T1000 (cell line): Measurements from ENCODE around the gene COMMD6.

Experiments used
- DNase-seq: peaks from one replicate; lab custom pipeline; 2025; ENCODE audit warnings: mixed read lengths; lab: John Stamatoyannopoulos, UW

Gene COMMD6

DNA sequence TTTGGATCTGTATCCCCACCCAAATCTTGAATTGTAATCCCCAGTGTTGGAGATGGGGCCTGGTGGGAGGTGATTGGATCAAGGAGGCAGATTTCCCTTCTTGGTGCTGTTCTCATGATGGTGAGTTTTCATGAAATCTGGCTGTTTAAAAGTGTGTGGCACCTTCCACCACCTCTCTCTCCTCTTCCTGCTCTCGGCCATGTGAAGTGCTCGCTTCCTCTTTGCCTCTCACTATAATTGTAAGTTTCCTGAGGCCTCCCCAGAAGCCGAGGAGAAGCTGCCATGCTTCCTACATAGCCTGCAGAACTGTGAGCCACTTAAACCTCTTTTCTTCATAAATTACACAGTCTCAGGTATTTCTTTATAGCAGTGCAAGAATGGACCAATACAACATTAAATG is 15.7 kb downstream of the COMMD6 start:
- DNase-seq, result no peak

DNA sequence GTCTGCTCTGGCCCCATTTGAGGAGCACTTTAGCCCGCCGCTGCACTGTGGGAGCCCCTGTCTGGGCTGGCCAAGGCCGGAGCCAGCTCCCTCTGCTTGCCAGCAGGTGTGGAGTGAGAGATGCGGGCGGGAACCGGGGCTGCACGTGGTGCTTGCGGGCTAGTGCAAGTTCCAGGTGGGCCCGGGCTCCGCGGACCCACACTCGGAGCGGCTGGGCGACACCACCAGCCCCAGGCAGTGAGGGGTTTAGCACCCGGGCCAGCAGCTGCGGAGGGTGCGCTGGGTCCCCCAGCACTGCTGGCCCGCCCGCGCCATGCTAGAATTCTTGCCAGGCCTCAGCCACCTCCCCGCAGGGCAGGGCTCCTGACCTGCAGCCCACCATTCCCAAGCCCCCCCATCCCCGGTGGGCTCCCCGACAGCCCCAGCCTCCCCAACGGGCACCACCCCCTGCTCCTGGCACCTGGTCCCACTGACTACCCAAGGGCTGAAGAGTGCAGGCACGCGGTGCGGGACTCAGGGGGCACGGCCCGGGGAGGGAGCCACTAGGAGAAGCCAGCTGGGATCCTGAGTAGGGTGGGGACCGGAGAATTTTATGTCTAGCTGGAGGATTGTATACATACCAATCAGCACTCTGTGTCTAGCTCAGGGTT is 19.1 kb downstream of the COMMD6 start:
- DNase-seq, result no peak

DNA sequence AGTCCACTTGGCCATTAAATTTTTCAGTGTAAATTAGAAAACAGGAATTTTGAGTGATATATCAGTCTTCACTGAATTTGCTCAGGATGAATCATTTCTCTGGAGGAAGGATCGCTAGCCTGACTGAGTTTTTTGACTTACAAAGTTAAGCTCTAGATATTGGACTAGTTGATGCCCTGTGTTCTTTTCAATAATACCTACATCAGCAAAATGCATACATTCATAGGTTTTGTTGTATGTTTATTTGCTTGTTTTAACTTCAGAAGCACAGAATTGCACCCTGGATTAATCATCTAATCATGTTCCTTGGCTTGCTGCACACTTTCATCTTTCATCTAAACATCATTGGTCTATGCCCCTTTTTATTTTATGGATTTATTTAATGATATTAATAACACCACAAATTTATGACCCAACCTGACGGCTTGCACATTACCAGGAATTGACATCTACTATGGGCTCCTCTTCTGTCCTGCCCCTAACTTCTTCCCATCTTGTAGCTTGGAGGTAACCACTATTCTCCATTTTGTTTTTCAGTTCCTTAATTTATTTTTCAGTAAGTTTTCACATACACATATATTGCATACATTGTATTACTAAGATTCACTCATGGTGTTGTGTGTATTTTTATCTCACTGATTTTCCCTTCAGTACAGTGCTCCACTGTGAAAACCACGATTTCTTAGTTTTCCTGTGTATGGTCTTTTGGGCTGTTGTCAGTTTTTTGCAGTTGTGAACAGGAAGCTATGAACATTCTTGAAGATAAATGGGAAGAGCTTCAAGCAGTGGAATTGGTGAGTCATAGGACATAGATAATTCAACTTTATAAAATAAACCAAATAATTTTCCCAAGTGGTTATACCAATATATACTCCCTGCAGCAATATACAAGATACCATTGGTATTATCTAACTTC is 23.3 kb downstream of the COMMD6 start:
- DNase-seq, result no peak

DNA sequence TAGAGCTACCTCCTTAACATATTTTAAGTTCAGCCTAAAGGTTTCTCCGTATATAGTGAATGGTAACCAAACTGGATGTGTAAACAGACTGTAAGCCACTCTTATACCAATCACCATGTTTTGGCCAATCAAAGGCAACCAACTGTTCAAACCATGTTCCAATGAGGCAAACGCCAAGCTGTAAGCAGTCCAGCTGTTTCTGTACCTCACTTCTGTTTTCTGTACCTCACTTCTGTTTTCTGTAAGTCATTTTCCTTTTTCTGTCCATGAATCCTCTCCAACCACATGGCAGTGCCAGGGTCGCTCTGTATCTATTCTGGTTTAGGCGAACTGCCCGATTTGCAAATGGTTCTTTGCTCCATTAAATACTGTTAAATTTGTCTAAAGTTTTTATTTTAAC is 24.4 kb downstream of the COMMD6 start:
- DNase-seq, result no peak

DNA sequence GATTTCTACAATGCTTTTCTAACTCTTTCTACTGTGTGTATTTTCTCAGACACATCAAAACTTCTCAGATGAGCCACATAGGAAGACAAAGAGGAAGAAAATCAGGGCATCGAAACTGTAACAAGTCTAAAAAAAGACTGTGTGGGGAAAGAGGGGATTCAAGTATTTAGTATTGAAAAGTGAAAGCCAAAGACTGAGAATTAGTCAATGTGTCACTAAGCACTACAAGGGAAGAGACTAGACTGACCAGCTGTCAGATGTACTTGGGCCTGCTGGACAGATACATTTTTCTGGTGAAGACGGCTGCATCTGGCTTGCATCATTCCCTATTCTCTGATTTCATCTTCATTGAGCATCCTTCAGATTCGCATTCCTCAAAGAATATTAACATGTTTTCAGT is 25.4 kb downstream of the COMMD6 start:
- DNase-seq, result no peak

DNA sequence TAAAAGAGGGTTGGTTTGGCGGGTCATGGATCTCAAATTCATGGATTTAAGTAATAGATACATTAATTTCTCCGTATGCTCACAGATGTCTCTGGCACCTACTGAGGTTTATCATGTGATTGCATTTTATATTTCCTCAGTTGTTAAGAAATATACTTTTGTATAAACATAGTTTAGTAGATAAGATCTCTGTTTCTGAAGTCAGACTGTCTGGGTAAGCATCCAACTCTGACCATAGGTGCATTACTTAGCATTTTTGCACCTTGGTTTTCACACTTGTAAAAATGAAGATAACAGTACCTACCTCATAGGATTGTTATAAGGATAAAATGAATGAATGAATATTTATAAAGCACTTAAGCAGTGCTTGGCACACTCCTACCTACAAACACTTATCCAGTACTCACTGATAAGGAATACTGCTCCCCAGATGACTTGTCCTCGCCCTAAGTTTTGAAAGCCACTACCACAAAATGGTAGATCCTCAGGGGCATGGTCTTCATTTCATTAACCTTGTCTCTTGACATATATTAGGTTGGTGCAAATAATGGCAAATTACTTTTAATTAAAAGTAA is 26.5 kb downstream of the COMMD6 start:
- no peak for DNase-seq

DNA sequence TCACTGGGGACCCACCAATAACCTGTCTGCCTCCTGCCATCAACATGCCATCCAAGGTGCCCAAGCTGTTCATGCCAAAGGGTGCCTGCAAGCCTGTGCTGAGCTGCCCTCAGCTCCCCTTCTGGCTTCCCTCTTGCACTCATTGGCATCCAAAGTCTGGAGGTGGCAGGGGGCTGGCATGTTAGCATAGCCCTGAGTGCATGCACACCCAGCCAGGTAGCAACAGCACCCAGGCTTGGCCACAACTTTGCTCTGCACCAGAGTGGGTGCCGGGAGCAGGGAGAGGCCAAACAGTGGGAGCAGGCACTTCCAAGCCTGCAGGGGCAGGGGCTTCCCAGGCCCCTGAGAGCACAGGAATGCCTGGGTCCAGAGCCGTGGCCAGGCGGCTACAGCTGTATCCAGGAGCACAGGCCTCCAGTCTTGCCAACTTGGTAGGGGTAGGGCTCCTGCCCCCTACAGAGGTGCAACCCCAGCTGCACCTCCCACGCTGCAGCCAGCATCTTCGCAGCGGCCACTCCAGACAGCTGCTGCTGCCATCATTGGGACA is 29.6 kb downstream of the COMMD6 start:
- no peak for DNase-seq

DNA sequence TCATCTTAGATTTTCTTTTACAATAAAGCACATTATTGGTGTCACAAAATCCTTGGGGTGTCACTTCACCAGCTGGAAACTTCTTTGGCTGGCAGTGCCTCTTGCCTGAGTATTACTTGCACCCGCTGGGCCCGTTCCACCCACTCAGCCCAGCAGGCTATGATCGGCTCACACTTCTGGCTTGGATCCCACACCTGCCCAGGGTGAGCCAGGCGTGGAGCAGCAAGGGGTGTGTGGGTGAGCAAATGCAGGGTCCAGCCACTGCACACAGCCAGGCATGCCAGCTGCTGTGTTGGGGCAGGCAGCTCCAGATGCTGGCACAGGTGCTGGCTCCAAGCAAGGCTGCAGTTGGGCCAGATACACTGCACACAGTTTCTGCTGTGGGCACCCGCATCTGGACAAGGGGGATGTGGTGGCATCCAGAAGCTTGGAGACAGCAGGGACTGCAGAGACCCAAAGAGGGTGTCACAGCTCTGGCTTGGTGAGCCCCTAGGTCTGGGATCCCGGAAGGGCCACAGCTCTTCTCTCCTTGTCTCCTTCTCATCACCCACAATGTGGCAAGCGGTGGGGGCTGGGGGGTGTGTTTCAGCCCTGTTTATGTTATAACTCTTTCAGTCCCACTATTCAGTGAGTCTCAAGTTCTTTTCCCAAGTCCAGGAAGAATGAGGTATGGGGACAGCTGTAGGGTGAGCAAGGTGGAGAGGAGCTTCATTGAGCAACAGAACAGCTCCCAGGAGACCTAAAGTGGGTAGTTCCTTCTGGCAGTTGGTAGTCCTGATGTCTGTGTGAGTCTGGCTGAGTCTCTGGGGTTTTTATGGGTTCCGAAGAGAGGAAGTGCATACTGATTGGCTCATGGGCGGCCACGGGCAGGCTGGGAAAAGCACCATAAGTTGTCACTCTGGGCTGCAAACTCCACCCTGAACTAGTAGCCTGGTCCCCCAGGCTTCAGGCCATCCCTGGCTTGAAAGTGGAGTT is 30.3 kb downstream of the COMMD6 start:
- no peak for DNase-seq

DNA sequence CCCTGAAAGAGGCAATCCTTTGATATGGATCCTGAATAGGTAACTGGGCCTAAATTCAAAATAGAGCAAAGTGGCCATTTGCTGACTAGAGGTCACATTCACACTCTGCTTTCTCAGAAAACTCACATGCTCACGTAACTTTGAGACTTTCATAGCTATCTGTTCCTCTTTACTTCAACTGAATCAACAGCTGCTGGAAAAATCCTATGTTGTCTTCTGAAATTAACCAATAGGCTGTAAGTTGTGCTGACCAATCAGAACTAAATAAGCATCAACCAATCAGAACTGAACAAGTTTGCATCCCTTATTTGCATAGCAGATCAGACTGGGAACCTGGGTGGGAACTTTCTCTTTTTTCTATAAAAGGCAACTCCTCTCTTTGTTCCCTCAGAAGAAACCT is 31.6 kb downstream of the COMMD6 start:
- DNase-seq, result no peak

DNA sequence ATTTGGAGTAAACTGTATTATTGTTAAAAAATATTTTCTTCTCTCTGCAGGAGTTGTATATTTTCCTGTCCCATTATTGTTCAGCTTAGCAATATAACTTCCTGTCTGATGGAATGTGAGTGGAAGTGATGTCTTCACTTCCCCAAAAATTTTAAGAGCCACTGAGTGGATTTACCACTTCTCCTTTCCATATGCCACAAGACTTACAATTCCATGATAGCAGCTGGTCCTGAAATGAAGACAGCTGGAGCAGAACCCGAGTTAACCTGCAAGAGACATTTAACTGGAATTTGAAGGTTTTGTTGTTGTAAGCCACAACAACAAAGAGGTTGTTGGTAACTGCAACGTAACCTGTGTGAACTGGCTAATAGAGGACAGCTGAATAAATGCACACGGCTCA is 32.3 kb downstream of the COMMD6 start:
- no peak for DNase-seq

DNA sequence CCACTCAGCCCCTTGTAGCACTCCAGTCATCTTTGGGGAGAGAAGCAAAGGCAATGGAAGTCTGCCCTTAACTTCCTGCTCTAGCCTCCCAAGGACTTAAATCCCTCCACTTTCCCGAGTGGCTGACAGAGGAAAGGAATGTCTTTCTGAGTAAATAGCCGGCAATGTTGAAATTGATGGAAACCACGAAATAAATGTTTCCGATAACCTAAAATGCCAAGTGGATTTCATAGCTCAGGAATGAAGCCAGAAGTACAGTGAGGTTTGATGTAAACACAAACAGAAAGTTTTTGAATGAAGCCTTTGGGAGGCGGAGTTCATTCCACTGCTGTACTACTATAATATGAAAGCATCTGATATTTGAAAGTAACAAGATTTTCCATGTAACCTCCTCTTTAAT is 41.7 kb downstream of the COMMD6 start:
- DNase-seq, result no peak

DNA sequence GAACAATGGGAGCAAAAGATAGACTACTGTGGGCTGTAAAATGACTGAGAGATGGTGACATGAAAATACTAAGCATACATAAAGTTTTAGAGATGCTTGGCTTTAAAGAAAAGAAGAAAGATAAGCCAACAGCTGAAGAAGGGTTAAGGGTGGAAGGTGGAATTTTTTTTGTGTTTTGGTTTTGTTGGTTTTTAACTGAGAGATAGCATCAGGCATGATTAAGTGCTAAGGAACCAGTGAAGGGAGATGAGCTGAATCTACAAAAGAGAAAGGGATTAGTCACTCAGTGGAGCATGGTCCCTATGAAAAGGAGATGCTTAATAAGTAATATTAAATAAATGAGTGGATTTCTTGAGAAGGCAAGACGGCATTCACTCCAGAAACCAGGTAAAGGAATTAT is 43.1 kb downstream of the COMMD6 start:
- no peak for DNase-seq

DNA sequence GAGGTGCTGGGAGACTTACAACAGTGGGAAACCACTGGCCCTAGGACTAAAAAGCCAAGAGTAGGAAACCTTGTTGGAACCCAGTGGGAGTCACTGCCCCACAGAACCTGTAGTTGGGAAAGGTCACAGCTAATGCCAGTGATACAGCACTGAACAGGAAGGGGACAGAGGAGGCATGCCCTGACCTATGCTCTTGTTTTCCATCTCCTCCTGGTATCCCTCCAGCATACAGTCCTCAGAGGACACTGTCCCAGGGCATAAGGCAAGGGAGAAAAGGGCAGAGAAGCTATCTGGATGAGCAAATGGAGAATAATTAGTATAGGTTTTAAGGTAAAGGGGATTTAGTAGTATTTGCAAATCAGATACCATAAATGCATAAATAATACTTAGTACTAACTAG is 44.5 kb downstream of the COMMD6 start:
- DNase-seq, result no peak

DNA sequence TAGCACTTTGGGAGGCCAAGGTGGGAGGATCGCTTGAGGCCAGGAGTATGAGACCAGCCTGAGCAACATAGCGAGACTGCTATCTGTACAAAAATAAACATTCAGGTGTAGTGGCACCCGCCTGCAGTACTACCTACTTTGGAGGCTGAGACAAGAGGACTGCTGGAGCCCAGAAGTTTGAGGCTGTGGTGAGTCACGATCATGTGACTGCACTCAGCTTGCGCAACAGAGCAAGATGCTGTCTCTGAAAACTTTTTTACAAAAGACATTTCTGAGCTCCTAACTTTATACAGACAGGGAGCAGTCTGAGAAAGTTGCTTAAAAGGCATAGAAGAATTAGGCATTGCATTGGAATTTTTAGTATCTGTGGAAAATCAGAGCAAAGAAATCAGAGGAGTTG is 45.3 kb downstream of the COMMD6 start:
- no peak for DNase-seq

DNA sequence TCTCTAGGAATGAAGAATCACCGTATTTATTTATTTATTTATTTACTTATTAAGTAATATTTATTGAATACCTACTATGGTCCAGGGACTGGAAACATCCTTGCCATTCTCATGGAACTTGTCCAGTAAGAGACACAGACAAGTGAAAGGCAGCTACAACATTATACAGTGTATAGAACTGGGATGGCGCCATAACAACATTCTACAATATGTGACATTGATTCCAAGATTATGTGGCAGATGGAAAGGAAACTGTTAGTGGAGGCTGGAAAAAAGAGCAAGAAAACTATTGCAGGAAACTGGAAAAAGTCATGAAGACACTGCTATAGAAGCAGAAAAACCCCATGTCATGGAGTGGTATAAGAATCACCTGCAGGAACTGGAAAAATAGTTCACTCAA is 46.3 kb downstream of the COMMD6 start:
- no peak for DNase-seq

DNA sequence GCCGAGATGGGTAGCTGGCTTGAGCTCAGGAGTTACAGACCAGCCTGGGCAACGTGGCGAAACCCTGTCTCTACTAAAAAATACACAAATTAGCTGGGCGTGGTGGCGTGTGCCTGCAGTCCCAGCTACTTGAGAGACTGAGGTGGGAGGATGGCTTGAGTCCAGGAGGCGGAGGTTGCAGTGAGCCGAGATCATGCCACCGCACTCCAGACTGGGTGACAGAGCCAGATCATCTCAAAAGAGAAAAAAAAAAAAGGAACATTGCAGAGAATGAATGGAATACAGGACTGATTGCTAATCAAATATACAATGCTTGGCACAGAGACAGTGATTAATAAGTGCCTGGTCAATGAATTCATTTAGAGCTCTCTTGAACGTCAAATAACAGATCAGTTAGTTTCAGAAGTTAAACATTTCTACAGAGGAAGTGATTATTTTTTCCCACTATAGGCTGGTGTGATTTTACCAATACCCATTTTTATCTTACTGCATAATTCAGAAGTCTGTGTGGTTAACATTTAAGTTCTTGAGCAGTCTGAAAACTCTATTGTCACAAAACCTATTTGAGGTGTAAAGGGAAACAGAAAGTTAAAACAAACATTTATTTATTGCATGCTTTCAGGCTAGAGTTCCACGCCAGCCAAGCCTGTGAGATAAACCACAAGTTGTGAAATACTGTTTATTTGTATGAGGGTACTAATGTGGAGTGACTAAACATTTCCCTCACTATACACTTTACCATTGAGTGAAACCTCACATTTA is 48.0 kb downstream of the COMMD6 start:
- no peak for DNase-seq

DNA sequence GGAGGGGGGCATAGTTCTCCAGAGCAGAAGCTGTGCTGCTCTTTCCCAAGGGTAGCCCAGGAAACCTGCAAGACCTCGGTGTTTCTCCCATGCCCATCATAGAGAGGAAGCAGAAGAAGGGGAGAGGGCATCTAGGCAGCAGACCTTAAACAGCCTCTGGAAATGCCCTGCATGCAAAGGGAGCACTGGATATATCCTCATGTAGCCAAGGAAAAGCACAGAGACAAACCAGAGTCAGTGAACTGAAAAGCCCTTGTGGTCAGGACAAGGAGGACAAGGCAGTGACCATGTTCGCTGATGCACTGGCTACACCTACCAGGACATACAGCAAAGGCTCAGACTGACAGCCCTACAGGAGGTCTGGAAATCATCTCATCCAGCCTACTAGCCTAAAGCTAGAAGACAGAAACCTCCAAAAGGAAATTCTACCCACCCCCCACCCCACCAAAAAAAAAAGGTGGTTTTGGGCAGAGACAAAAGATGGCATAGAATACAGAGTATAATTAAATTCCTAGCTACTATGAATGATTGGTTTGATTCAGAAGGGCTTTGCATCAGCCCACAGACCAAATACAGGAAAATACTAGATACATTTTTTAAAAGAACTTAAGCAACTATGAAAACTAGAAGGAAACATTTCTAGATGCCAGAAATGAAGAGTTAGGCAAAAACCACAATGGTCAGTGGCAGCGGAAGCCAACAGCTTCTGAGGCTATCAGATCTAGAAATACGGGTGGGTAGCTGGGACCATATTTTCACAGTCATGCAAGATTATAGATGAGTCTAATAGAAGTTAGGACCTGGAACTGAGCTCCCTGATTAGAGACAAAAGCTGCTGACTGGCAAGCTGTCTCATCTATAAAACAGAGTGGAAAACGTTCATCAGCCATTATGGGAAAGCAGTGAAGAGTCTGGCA is 51.2 kb downstream of the COMMD6 start:
- no peak for DNase-seq

DNA sequence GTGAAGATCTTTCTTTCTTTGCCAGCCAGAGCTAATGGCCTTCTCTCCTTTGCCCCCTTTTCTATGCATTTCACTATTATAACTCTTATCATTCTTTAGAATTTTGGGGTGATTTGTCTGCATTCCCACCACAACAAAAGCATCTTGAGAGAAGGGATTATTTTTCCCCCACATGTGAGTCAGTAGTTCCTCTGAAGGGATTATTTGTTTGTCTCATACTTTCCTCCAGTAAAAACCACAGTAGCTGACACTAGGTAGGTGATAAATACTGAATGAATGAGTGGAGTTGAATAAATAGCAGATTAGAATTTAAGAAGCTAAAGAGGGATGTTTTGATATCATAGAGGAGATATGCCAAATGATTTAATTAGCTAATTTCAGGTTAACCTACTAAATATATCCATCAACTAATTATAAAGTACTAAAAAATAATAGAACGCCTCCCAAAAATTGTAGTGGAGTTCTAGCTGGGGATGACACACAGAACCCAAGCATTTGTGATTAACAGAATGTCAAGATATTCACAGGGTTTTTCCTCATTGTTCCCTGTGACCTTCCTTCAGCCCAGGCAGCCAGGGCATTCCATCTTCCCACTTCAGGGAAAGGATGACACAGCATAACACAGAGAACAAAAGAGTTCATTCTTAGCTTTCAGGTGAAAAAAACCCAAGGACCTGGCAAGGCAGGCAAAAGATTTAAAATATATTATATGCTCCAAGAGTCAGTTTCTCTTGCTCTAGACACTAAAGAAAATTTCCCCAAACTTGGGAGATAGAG is 52.2 kb downstream of the COMMD6 start:
- DNase-seq, result no peak

DNA sequence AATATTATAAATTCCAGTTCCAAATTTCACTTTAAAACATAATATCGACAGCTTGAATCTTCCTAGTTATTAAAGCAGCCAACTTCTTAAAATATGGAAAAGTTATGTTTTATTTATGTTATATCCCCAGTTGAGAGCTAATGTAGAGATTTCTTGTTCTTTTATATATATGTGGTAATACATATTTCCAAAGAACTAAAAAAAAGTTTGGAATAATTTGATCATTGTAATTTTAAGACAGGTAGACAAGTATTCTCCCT is 54.9 kb downstream of the COMMD6 start:
- no peak for DNase-seq
